ENCODE data around the gene P2RY2. TPM values are rescaled to one million over a fixed set of nuclear protein-coding genes. Genes with fewer than 3 reads are reported as not detected.

P2RY2 gene
- polyA plus RNA-seq, 1 of the 3 experiments (the other 2 are of a cell fraction), result 0.12 TPM

Other genes starting within 250 kb of the P2RY2 start
- gene FCHSD2, start 76.0 kb upstream of the P2RY2 start, polyA plus RNA-seq (2012; rRNA removed), result 10.4 and 12.7 TPM in 2 replicates
- 0.15 and 0.16 TPM in 2 replicates for gene P2RY6, start 54.1 kb downstream of the P2RY2 start, polyA plus RNA-seq (2012; rRNA removed)
- 45.9 and 48.4 TPM in 2 replicates for gene ARHGEF17, start 90.0 kb downstream of the P2RY2 start, polyA plus RNA-seq (2012; rRNA removed)
- gene RELT, start 158.1 kb downstream of the P2RY2 start, polyA plus RNA-seq (2012; rRNA removed), result 4.3 and 5.5 TPM in 2 replicates